ENCODE results near the gene GREB1L. TPM values are rescaled to one million over a fixed set of nuclear protein-coding genes. Genes with fewer than 3 reads are reported as not detected.

GREB1L gene
- not detected in 2 replicates for total RNA-seq (2014; rRNA removed; shearing (Covaris generic))
- total RNA-seq (2022): not detected in 2 replicates
- Bru-seq, nascent RNA: percentile 7 among the genes with signal in this experiment
- BruChase-seq, experiment 1, labeled RNA remaining after a 6-hour chase: percentile 5 among the genes with signal in this experiment
- BruChase-seq, experiment 2, labeled RNA remaining after a 2-hour chase: percentile 7 among the genes with signal in this experiment
- long read RNA-seq, partial matches to known transcripts: 0 of 7 reads
- long read RNA-seq, other reads (novel, unspliced or antisense): 7 of 7 reads

DNA sequence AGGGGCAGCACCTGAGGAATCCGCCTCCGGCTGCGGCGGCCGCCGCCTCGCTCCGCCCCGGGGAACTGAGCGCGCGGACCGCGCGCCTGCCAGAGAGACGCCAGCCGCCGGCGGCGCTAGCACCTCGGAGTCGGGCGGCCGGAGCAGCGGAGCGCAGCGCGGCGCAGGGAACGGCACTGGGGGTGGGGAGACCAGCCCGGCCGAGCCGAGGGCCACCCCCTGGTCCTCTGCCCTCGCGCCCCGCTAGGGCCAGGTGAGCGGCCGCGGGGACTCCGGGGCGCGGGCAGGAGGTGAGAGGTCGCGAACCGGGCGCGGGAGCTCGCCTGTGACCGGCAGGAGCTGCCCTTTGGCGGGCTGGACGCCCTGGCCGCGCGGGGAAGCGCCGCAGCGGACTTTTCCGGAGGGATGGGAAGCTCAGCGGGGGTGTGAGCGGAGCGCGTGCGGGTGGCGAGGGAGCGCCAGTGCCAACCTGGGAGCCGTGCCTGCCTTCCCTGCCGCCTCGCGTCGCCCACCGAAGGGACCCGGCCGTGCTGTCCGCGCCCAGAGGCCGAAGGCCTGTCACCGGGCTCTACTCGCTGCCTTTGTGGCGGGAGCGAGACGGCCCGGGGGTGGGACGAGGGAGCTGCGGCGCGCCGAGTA is at the start of gene GREB1L:
GREB1L (plus strand) TSS at position 92 of the 639 bp plus-strand sequence. CDS start 141,287 bp downstream, outside the sequence.
- Histone ChIP-seq H3K9me2 (ENCODE audit: insufficient read depth, low read length) (no peaks in the 10 kb centered on the region), H3K9me3 (ENCODE audit: low read length) (no peaks in the 10 kb centered on the region), H4K20me1 (ENCODE audit: insufficient read depth, low read length) (no peaks in the 10 kb centered on the region), H2AFZ (ENCODE audit: low read length) (no peak within 1 kb of the TSS), H3K79me2 (ENCODE audit: insufficient read depth, low read depth, low read length) (no peaks in the 10 kb centered on the region), H3K4me1 (ENCODE audit: insufficient read depth, low read length, poor library complexity, severe bottlenecking) (no peaks in the 10 kb centered on the region), H3K27ac (ENCODE audit: low read depth, low read length, poor library complexity, severe bottlenecking) (no peak within 1 kb of the TSS), H3K4me2 (ENCODE audit: low read length) (no peak within 1 kb of the TSS), H3K4me3 (ENCODE audit: low read depth, low read length, poor library complexity, severe bottlenecking) (no peak within 1 kb of the TSS), H3K36me3 (ENCODE audit: insufficient read depth, low read length) (no peaks in the 10 kb centered on the region)
- BruUV-seq (replicated peaks): no TSS peak
- POLR2A ChIA-PET: no interaction called here
- TF ChIP-seq EZH2phosphoT487 (IDR thresholded peaks at IDR 0.05; ENCODE audit: borderline replicate concordance, low read depth, low read length): no peak
- TF ChIP-seq, protein P1, sequence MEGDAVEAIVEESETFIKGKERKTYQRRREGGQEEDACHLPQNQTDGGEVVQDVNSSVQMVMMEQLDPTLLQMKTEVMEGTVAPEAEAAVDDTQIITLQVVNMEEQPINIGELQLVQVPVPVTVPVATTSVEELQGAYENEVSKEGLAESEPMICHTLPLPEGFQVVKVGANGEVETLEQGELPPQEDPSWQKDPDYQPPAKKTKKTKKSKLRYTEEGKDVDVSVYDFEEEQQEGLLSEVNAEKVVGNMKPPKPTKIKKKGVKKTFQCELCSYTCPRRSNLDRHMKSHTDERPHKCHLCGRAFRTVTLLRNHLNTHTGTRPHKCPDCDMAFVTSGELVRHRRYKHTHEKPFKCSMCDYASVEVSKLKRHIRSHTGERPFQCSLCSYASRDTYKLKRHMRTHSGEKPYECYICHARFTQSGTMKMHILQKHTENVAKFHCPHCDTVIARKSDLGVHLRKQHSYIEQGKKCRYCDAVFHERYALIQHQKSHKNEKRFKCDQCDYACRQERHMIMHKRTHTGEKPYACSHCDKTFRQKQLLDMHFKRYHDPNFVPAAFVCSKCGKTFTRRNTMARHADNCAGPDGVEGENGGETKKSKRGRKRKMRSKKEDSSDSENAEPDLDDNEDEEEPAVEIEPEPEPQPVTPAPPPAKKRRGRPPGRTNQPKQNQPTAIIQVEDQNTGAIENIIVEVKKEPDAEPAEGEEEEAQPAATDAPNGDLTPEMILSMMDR (conservative IDR thresholded peaks at IDR 0.05; ENCODE audit: low read length): no peak
- CTCF ChIA-PET (ENCODE audit: unreplicated experiment): no interaction called here
- no peak for DNase-seq (ENCODE audit: low spot score)
- intact Hi-C loops (cut with micrococcal nuclease; ENCODE audit: unreplicated experiment): no loop called here

DNA sequence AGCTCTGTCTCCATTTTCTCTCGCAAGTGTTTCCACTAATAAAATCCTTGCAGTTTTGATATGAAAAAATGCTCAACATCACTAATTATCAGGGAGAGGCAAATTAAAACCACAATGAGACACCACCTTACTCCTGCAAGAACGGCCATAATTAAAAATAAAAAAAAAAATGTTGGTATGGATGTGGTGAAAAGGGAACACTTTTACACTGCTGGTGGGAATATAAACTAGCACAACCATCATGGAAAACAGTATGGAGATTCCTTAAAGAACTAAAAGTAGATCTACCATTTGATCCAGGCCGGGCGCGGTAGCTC is 49.8 kb upstream of the GREB1L start:
- no peak for DNase-seq (ENCODE audit: low spot score)
- Histone ChIP-seq H3K79me2 (ENCODE audit: insufficient read depth, low read depth, low read length) (no peaks in the 10 kb centered on the region), H3K27ac (ENCODE audit: low read depth, low read length, poor library complexity, severe bottlenecking) (no peak overlapping the region), H4K20me1 (ENCODE audit: insufficient read depth, low read length) (no peaks in the 10 kb centered on the region), H3K4me2 (ENCODE audit: low read length) (no peak overlapping the region), H2AFZ (ENCODE audit: low read length) (no peak overlapping the region), H3K4me1 (ENCODE audit: insufficient read depth, low read length, poor library complexity, severe bottlenecking) (no peaks in the 10 kb centered on the region), H3K9me2 (ENCODE audit: insufficient read depth, low read length) (no peaks in the 10 kb centered on the region), H3K9me3 (ENCODE audit: low read length) (no peaks in the 10 kb centered on the region), H3K4me3 (ENCODE audit: low read depth, low read length, poor library complexity, severe bottlenecking) (no peak overlapping the region), H3K36me3 (ENCODE audit: insufficient read depth, low read length) (no peaks in the 10 kb centered on the region)
- POLR2A ChIA-PET: no interaction called here
- intact Hi-C loops (cut with micrococcal nuclease; ENCODE audit: unreplicated experiment): loop anchor here (10.0 kb wide), 2 partner anchors 133 to 213 kb away; no protein-coding TSS in a partner anchor
- TF ChIP-seq, protein P1 (conservative IDR thresholded peaks at IDR 0.05; ENCODE audit: low read length): peak; percentile 18; the same call in 1 of the 2 replicates
- TF ChIP-seq EZH2phosphoT487 (IDR thresholded peaks at IDR 0.05; ENCODE audit: borderline replicate concordance, low read depth, low read length): no peak
- CTCF ChIA-PET (ENCODE audit: unreplicated experiment): no interaction called here
- no TSS peak for BruUV-seq (replicated peaks)
